HG03460 (cell line): ENCODE data around the gene SMG5.
"Not testable (repeated sequence)": the region's sequence is repeated elsewhere in the genome, so short reads cannot be mapped to it uniquely, and the experiment has no call there.

Experiments
- ATAC-seq: cut with Tn5 transposase; IDR thresholded peaks from one replicate; pipeline ENCODE4 v1.9.1; 2021; ENCODE audit not compliant: unreplicated experiment

SMG5 gene

GRCh38 chr1:156282479-156283222, at the start of gene SMG5:
SMG5 (minus strand) TSS chr1:156282825; CDS start chr1:156282680, 145 bp downstream.
- peak; percentile 81 for ATAC-seq

- ATAC-seq = not testable (repeated sequence)
These were observed 40.6 kb upstream of the SMG5 start for GRCh38 chr1:156323179-156323578.

- no peak for ATAC-seq
These were observed 37.9 kb upstream of the SMG5 start for GRCh38 chr1:156320560-156320959.

GRCh38 chr1:156319664-156320063, 37.0 kb upstream of the SMG5 start:
- ATAC-seq = no peak

GRCh38 chr1:156316909-156317308, 34.3 kb upstream of the SMG5 start:
- ATAC-seq = no peak

GRCh38 chr1:156310962-156311361, 28.3 kb upstream of the SMG5 start:
- ATAC-seq = no peak

- no peak for ATAC-seq
These were observed 25.5 kb upstream of the SMG5 start for GRCh38 chr1:156308078-156308477.

GRCh38 chr1:156305215-156305614, 22.6 kb upstream of the SMG5 start:
- no peak for ATAC-seq

- no peak for ATAC-seq
These were observed 20.6 kb upstream of the SMG5 start for GRCh38 chr1:156303241-156303640.

- ATAC-seq = no peak
These were observed 16.3 kb upstream of the SMG5 start, which contains the start of gene VHLL for GRCh38 chr1:156298852-156299357. VHLL (minus strand) TSS chr1:156299307; CDS start chr1:156299189, 118 bp downstream.

GRCh38 chr1:156295391-156295947, 12.8 kb upstream of the SMG5 start, which contains the start of gene GLMP:
GLMP (minus strand) TSS chr1:156295679; CDS start chr1:156295645, 34 bp downstream.
- no peak for ATAC-seq

- ATAC-seq = no peak
These were observed 11.3 kb upstream of the SMG5 start for GRCh38 chr1:156293895-156294294.

GRCh38 chr1:156293098-156293434, 10.4 kb upstream of the SMG5 start:
- ATAC-seq = no peak

GRCh38 chr1:156291226-156292061, 8.8 kb upstream of the SMG5 start:
- ATAC-seq = no peak

- no peak for ATAC-seq
These were observed 7.2 kb upstream of the SMG5 start for GRCh38 chr1:156289857-156290256.

- ATAC-seq = no peak
These were observed 3.4 kb upstream of the SMG5 start for GRCh38 chr1:156286061-156286460.

- ATAC-seq = no peak
These were observed 2.8 kb upstream of the SMG5 start for GRCh38 chr1:156285437-156285836.

- ATAC-seq = no peak
These were observed 2.1 kb upstream of the SMG5 start for GRCh38 chr1:156284757-156285156.

GRCh38 chr1:156284112-156284511, 1.5 kb upstream of the SMG5 start, which contains the start of gene TMEM79:
TMEM79 (plus strand) TSS chr1:156284325; CDS start chr1:156285227, 902 bp downstream.
- ATAC-seq = no peak

GRCh38 chr1:156283521-156283920, 896 bp upstream of the SMG5 start:
- ATAC-seq = no peak

GRCh38 chr1:156281693-156282478, 739 bp downstream of the SMG5 start:
- peak; percentile 6 for ATAC-seq
